ENCODE results near the gene GBP1. TPM values are rescaled to one million over a fixed set of nuclear protein-coding genes. Genes with fewer than 3 reads are reported as not detected.

Gene GBP1
- total RNA-seq (9.4 and 9.8 TPM in 2 replicates), polyA plus RNA-seq (3.4 and 4.7 TPM in 2 replicates), polyA minus RNA-seq (6.8 and 8.6 TPM in 2 replicates)
- total RNA-seq (2013) = 23.1 TPM

GRCh38 chr1:89065079-89065868, at the start of gene GBP1:
GBP1 (minus strand) TSS chr1:89065208; CDS start chr1:89063234, 1,974 bp downstream.
- peaks cover 42% of the 10 kb centered on the region for H3K4me1 Mint-ChIP-seq
- Histone ChIP-seq H3K4me1 (ENCODE audit: control insufficient read depth in 2 of 2, insufficient read depth in 2 of 2, low read length in 2 of 2) (peaks cover 21 to 30% of the 10 kb centered on the region in 2 donors), H2AFZ (ENCODE audit: insufficient read depth, low read depth, low read length, poor library complexity, severe bottlenecking) (peak within 1 kb of the TSS; percentile 81)

More at GRCh38 chr1:89065079-89065868, at the start of gene GBP1:
- intact Hi-C loops (cut with micrococcal nuclease) = loop anchor here (1.0 kb wide), 1 partner anchor 174 kb away; the partner anchor contains the start of gene GTF2B
- Histone ChIP-seq H3K27me3 (replicated peaks in 1 of 4; ENCODE audit: control extremely low read depth in 1 of 4, control insufficient read depth in 3 of 4, insufficient read depth in 4 of 4, low read length in 3 of 4) (no peaks in the 10 kb centered on the region), H3K9me3 (ENCODE audit: control extremely low read depth in 1 of 3, control insufficient read depth in 2 of 3, insufficient read depth in 1 of 3, low read length in 2 of 3) (no peaks in the 10 kb centered on the region), H3K9ac (ENCODE audit: low read length) (peak within 1 kb of the TSS; percentile 88), H3K27ac (ENCODE audit: low read length in 2 of 2) (peak within 1 kb of the TSS; percentile 62 to 74), H4K20me1 (ENCODE audit: control insufficient read depth, insufficient read depth, low read length, poor library complexity, severe bottlenecking) (no peaks in the 10 kb centered on the region), H3K36me3 (replicated peaks in 1 of 2; ENCODE audit: control extremely low read depth in 1 of 2, control insufficient read depth in 1 of 2, extremely low read depth in 1 of 2, insufficient read depth in 2 of 2, low read length in 1 of 2) (no peaks in the 10 kb centered on the region), H3K79me2 (ENCODE audit: control insufficient read depth, insufficient read depth, low read length) (peaks cover 16% of the 10 kb centered on the region), H3K4me3 (ENCODE audit: control extremely low read depth in 1 of 5, extremely low read depth in 1 of 5, insufficient read depth in 1 of 5, low read depth in 2 of 5, low read length in 4 of 5) (peak within 1 kb of the TSS; percentile 50 to 94 (median 58)), H3K4me2 (replicated peaks; ENCODE audit: low read depth, low read length, poor library complexity, severe bottlenecking) (peak within 1 kb of the TSS; percentile 80)
- Mint-ChIP-seq H3K27me3 (no peaks in the 10 kb centered on the region), H3K4me3 (peak within 1 kb of the TSS; percentile 96), H3K9me3 (ENCODE audit: insufficient read depth) (no peaks in the 10 kb centered on the region), H3K27ac (peak within 1 kb of the TSS; percentile 92)
- TF ChIP-seq, protein P1, sequence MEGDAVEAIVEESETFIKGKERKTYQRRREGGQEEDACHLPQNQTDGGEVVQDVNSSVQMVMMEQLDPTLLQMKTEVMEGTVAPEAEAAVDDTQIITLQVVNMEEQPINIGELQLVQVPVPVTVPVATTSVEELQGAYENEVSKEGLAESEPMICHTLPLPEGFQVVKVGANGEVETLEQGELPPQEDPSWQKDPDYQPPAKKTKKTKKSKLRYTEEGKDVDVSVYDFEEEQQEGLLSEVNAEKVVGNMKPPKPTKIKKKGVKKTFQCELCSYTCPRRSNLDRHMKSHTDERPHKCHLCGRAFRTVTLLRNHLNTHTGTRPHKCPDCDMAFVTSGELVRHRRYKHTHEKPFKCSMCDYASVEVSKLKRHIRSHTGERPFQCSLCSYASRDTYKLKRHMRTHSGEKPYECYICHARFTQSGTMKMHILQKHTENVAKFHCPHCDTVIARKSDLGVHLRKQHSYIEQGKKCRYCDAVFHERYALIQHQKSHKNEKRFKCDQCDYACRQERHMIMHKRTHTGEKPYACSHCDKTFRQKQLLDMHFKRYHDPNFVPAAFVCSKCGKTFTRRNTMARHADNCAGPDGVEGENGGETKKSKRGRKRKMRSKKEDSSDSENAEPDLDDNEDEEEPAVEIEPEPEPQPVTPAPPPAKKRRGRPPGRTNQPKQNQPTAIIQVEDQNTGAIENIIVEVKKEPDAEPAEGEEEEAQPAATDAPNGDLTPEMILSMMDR (IDR thresholded peaks at IDR 0.05) = no peak
- no peak for TF ChIP-seq EZH2 (IDR thresholded peaks at IDR 0.05; ENCODE audit: borderline replicate concordance, insufficient read depth, low read depth, low read length, poor library complexity, severe bottlenecking)
- WGBS (ENCODE audit: insufficient coverage) = 100% methylated on average over 1 of the region's 4 CpGs
- DNase-seq (peak; percentile 58), ATAC-seq (ENCODE audit: low read depth) (peak; percentile 70)
- CTCF ChIA-PET = interaction anchor here (0.6 to 2.2 kb wide), 4 partner anchors 20 to 293 kb away, joined by 3 to 8 read pairs (median 4); no protein-coding TSS in a partner anchor
- POLR2A ChIA-PET = no interaction called here
